ENCODE measurements around the gene KCNAB3.

The KCNAB3 gene

DNA sequence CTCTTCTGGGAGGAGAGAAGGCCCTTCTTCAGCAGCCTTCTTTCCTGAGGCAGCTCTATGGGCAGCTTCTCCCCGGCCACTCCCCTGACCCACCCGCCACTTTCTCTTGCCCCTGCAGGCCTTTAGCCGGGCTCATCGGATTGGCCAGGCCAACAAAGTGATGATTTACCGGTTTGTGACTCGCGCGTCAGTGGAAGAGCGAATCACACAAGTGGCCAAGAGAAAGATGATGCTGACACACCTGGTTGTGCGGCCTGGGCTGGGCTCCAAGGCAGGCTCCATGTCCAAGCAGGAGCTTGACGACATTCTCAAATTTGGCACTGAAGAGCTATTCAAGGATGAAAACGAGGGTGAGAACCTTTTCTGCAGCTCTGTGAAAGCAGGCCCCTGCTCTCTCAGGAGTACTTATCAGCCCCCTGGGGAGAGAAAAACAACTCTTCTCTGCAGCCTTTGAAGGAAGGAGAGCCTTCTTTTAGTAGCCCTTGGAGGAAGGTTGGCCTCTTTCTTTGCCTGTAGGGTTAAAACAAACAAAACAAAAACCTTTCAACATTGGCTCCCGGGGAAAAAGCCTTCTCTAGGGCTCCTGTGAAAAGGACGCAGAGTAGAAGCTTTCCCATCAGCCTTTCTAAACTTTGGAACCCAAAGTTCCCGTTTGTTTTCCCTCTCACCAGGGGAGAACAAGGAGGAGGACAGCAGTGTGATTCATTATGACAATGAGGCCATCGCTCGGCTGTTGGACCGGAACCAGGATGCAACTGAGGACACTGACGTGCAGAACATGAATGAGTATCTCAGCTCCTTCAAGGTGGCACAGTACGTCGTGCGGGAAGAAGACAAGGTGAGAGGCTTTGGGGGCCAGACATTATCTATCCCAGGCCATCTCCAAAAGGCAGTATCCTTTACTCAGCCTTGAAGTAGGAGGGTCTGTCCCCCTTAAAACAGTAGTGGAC is 26.2 kb downstream of the KCNAB3 start:
- no peak for DNase-seq (ENCODE audit: low spot score)

DNA sequence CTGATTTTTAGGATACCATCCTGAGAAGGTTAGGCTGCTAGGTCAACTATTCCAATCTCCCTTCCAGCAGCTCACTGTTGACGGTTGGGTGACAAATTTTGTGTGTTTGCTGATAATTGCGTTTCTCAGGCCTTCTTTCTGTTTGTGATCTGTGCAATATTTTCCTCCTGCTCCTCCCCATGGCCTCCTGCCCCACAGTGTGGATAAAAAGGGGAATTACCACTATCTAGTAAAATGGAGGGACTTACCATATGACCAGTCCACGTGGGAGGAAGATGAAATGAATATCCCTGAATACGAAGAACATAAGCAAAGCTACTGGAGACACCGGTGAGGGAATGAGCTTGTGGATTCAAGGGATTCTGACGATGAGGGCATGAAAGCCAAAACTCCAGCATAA is 31.9 kb downstream of the KCNAB3 start:
- DNase-seq (ENCODE audit: low spot score): peak; percentile 11

DNA sequence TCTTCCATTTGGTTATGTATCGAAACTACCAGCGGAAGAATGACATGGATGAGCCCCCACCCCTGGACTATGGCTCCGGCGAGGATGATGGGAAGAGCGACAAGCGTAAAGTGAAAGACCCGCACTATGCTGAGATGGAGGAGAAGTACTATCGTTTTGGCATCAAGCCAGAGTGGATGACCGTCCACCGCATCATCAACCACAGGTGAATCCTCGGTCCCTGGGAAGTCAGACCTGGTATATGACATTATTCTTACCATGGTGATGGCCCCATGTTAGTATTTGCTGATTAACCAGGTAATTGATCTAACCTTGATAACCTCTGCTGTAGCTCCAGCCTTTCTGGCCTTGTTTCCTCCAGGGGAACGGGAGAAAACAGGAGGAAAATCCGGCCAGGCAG is 32.6 kb downstream of the KCNAB3 start:
- peak; percentile 56 for DNase-seq (ENCODE audit: low spot score)

DNA sequence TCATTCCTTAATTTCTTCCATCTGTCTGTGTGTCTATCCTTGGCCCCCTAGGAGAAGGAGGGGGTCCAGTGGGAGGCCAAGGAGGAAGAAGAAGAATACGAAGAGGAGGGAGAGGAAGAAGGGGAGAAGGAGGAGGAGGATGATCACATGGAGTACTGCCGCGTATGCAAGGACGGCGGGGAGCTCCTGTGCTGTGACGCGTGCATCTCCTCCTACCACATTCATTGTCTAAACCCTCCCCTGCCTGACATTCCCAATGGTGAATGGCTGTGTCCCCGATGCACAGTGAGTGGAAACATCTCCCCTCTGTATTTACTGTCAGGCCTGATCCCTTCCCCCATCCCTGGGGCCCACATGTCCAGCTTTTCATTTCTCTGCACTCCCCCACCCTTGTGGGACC is 34.8 kb downstream of the KCNAB3 start:
- DNase-seq (ENCODE audit: low spot score): no peak

DNA sequence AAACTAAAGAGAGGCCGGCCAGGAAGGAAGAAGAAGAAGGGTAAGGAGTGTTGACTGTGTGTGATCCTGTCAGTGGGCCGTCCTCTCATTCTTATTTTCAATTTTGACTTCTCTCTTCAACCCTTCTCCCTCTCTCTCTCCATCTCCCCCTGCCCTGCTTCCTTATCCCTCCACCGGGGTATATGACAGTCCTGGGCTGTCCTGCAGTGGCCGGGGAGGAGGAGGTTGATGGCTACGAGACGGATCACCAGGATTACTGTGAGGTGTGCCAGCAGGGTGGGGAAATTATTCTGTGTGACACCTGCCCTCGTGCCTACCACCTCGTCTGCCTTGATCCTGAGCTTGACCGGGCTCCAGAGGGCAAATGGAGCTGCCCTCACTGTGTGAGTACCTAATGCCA is 35.4 kb downstream of the KCNAB3 start:
- no peak for DNase-seq (ENCODE audit: low spot score)

DNA sequence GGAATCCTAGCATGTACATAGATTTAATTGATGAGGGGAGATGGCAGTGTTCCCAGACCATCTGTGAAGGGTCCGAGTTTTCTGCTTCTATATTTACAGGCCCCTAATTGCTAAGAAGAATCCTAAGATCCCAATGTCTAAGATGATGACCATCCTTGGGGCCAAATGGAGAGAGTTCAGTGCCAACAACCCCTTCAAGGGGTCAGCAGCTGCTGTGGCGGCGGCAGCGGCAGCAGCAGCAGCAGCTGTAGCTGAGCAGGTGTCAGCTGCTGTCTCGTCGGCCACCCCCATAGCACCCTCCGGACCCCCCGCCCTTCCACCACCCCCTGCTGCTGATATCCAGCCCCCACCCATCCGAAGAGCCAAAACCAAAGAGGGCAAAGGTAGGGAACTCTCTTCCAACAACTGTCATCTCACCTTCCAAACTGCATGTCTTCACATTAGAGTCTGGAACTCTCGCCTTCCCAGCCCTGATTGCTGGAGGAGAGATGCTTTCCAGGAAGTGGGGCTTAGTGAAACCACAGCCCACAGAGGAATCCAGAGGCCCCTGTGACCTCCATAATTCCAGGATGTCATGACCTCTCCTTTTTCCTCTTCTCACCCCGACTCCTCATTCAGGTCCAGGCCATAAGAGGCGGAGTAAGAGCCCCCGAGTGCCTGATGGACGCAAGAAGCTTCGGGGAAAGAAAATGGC is 36.3 kb downstream of the KCNAB3 start:
- no peak for DNase-seq (ENCODE audit: low spot score)

DNA sequence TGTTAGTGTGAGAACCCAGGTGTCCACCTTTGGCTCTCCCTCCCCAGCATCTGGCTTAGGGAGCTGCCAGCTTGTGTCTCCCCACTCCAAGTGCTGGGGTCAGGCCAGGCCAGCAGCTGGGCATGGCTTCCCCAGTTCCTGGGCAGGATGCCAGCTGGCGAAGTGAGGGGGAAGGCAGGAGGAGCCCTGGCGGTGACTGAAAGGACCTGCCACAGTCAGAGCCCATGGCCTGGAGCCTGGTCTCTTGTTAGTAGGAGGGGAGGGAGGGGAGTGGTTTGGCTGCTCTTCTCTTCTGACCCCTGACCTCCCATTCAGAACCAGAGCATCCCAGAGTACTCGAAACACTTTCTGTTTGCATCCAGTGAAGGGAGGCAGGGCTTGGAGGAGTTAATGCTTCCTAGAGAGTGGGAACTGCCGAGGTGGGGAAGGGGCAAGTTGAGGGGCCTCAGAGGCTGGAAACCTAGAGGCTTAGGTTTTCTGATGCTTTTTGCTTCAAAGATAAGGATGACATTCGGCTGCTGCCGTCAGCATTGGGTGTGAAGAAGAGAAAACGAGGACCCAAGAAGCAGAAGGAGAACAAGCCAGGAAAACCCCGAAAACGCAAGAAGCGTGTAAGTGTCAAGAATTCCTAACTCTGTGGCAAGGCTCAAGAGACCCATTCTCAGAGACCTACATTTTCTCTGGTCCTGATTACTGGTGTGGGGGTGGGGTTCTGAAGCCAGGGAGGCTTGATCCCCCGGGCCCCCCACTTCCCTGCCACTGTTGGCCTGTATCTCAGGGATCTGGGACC is 40.3 kb downstream of the KCNAB3 start:
- DNase-seq (ENCODE audit: low spot score): peak; percentile 91

DNA sequence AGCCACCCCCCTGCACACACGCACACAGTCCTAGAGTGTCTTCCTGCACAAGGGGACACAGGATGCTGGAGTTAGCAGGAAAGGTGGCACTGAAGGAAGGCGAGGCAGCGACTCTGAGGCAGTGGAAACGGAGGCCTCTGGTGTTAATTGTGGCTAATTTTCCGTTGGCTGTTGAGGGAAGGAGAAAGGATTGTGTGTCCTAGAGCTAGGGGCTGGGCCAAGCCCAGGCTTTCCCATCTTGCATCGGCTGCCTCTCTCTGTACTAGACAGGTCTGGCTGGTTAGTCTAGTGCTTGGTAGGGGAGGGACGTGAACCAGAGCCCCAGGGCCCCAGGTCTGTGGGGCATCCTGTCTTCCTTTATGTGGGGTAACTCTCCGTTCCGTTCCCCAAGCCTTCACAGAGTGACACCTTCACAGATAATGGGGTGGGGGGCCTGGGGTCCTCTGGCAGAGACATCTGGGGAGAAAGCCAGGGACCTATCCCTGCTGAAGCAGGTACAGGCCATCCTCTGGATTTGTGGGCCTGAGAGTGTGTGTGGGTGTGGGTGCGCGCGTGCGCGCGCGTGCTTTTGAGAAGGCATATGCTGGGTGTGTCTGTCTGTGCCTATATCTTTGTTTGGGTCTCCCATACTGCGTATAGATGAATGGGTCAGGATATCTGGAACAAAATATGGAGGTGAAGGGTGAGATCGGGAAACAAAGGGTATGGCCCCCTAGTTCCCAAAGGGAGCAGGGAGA is 41.3 kb downstream of the KCNAB3 start, which contains the start of gene CHD3:
Gene CHD3 (plus strand): TSS at position 606 of the 737 bp plus-strand sequence. CDS start 212 bp downstream, outside the sequence.
- DNase-seq (ENCODE audit: low spot score): no peak

DNA sequence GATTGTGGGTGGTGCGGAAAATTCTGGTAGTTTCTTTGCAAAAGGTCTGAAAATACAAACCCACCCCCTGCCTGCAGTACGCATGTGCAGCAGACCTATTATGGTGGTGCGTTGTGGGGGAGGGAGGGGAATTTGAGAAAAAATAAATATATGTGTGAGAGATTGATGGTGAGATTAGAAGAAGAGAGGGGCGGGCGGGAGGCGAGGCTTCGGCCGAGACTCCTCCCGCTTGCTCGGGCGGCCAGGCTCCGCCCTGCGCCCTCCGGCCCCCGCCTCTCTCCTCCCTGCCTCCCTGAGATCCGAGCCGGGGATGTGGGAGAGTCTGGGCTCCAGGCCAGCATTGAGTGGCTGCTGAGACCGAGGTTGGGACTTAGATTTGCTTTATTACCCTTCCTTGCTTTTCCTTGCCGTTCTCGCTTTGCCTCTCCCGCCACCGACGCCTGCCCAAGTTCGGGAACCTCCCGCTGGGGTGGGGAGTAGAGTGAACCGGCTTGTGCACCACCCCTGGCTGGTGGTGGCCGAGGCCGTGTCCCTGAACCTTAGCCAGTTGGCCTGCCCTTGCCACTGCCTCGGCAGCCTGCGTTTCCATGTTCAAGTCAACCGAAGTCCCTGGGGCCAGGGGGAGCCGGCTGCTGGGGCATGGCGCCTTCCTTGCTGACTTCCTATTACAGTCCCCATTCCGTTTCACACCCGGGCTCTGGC is 42.0 kb downstream of the KCNAB3 start:
- DNase-seq (ENCODE audit: low spot score): peak; percentile 93

DNA sequence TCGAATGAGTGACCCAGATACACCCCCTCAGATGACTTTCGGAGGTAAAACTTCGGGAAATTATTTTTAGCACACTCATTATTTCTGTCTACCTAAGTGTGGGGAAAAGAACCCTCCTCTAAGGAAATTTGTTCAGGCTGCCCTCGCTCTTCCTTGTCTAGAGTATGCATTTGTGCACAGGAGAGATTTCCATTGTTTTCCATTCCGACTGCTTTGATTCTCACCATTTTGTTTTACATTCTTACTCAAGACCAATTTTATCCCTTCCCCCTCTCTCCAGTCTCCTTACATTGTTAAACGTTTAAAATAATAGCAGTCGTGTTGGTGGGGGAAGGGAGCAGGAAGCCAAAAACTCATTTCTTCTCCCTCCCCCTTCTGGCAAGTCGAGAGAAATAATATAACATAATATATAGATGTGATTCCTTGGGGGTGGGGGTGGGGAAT is 42.6 kb downstream of the KCNAB3 start:
- no peak for DNase-seq (ENCODE audit: low spot score)

DNA sequence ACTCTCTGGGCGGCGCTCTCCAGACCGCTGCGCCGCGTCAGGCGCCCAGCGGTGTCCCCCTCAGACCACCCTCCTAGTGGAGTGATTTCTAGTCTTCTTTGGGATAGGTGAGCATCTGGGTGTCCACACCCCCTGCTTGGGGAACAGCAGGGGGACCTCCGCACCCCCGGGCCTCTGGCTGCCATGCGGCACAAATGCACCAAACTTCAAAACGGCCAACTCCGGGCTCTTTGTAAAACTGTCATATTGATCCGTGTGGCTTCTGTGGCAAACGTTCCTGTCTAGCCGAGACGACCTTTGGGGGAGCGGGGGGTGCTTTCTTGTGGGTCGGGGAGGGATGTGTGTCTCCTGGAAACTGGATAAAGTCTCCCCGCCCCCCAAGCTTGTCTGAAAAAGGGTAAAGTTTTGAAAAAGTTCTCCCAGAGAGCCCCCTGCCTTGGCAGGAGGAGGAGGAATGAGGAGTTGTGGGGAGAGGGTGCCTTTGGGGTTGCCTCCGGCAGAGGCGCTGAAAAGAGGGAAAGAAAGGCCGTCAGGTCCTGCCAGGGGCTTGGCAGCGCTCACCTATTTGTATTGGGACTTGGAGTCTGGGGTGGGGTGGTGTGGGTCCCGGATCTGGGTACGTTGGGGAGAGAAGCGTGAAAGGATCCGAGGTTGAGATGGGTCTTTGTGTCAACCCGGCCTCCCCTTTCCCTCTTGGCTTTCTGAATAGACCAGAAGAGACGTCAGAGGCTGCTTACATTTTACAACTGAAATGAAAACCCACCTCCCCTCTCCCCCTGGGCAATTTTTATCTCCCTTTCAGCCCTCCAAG is 43.2 kb downstream of the KCNAB3 start:
- peak; percentile 12 for DNase-seq (ENCODE audit: low spot score)

DNA sequence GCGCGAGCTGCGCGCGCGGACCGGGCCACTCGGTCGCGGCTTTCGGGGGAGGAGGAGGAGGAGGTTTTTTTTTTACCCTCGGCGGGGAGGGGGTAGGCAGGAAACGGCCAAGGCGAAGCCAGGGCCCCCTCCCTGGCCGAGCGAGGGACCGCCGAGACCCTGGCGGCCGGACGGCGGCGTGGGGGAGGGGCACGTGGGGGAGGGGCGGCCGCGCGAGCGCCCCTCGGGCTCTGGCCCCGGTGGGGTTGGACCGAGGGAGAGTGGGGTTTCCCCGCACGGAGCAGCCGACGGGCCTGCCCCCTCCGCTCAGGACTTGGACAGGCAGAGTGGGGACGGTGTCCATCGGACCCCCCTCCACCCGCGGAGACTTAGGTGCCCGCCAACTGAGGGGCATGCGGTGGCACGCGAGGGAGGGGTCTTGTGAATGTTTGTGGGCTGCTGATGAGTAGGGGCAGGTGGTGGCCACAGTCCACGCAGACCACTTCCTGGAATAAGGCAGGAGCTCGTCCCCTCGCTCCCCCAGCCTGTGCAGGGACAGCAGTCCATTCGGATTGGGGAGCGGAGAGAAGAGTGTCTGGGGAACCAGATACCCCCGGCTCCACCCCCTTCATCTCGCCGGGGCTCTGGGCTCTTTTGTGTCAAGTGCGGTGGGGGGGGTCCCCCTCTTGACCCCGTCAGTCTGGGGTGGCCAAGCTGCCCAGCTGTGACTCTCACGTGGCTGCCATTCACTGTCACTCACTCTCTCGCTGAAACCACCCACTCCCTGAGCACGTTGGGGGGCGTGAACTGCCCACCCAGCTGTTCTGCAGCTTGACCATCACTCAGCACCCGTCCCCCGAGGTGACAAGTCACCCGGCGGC is 44.1 kb downstream of the KCNAB3 start:
- peak; percentile 48 for DNase-seq (ENCODE audit: low spot score)

DNA sequence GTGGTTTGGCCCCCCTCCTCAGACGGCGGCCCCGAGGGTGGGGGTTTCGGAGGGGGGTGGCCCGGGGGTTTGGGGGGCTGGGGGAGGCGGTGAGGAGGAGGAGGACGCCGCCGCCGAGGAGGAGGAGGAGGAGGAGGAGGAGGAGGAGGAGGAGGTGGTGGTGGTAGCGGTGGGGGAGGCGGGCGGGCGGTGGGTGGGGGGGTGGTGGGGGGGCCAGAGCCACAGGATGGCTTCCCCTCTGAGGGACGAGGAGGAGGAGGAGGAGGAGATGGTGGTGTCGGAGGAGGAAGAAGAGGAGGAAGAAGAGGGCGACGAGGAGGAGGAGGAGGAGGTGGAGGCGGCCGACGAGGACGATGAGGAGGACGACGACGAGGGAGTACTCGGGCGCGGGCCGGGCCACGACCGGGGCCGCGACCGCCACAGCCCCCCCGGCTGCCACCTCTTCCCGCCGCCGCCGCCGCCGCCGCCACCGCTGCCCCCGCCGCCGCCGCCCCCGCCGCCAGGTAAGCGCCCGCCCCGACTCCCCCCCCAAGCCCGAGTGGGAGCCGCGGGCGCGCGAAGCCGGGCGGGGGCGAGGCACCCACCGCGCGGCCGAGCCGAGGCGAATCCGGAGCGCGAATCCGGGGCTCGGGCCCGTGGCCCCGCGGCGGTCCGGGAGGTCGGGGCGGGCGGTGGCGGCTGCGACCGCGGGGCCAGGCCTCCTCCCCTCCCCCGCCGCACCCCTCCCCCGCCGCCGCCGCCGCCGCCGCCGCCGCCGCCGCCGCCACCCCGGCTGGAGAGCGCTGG is 44.9 kb downstream of the KCNAB3 start:
- peak; percentile 18 for DNase-seq (ENCODE audit: low spot score)

DNA sequence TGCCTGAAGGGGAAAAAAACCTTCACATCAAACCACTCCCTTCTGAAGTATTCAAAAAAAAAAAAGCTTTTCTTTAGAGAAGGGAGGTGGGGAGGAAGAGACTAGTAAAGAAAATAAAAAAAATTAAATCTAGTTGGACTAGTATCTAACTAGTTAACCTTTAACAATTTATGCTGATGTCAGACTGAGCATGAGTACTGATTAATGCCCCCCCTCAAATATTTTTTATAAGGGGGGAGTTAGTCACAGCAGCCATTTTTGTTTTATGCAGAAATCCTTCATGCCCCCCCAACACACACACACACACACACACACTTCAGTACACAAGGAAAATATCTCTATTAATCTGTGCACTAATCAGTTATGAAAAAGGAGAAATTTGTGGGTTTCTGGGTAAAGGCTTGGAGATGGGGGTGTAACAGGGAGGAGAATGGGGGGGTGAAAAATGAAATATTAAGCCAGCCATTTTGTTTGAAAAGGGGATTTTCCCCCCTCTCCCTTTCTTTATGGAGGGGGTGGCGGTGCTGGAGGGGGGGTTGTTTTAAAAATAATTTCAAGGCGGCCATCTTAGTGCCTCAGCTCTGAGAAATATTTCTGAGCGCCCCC is 45.8 kb downstream of the KCNAB3 start:
- peak; percentile 72 for DNase-seq (ENCODE audit: low spot score)

DNA sequence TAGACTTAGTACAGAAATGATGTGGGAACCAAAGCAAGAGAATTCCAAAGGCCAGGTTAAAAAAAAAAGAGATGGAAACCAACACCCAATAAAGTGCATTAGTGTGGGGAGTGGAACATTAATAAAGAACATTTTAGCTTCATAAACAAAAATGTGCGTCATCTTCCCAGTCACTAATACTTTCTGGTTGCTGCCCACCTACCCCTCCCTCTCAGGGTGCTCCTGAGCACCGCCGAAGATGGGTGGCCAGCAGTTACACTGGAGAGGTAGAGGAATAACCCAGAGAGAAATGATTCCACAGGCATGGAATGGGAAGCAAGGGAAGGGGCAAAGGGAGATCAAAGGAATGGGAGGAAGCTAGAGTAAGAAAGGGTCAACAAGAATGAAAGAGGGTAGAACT is 47.0 kb downstream of the KCNAB3 start:
- no peak for DNase-seq (ENCODE audit: low spot score)

DNA sequence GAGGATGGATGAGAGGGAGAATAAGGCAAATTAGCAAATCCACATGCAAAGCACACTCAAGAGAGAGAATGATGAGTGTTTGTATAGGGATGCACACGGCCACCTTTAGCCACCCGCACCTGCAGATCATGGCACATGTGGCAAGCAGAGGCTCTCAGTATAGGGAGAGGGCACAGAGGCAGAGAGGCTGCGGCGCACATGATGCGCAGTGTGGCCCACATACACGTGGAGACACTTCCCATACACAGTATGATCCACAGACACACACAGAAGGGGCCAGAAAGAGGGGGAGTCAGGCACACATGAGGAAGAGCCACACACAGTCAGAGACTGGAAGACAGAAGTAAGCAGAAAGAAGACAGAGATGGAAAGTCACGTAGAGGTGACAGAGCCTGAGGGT is 47.6 kb downstream of the KCNAB3 start:
- no peak for DNase-seq (ENCODE audit: low spot score)

DNA sequence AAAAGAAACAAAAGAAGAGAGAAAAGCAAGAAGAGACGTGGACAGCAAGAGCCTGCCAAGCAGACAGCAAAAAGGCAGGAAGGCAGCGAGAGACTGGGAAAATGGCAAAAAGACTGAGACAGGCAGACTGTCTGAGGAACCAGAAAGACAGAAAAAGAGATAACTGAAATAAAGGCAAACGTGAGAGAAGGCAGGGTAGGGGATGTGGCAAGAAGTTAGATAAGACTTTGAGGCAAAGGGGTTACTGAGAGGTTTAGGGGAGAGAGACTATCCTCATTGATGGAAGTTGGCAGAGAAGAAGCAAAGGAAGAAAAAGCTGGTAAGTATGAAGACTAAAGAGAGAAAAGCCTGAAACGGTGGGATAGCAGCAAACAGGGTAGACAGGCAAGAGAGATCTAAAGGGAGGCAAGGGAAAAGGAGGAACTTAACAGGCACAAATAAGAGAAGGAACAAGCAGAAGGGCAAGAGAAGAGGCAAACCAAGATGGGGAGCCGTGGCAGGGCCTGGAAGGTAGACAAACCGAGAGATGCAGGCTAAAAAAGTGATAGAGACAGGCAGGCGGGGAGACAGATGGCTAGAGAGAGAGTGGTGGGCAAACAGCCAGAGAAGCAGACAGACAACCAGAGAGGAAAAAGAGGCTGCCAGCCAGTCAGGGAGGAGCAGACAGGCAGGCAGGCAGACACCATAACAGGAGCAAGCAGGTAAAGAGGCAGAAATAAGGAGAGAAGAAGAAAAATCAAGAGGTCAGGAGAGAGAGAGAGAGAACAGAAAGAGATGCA is 48.2 kb downstream of the KCNAB3 start:
- DNase-seq (ENCODE audit: low spot score): no peak

All from kidney tubule cell (primary cell).